B cell (primary cell): ENCODE data around the gene RNPEP. TPM values are rescaled to one million over a fixed set of nuclear protein-coding genes. Genes with fewer than 3 reads are reported as not detected.

Experiments
- ATAC-seq: fragments of 200-7000 bp; cut with Tn5 transposase; one replicate; pipeline ENCODE4 v1.10.0; 2021; ENCODE audit warnings: low read depth, mild to moderate bottlenecking, moderate number of reproducible peaks, moderate library complexity
- CTCF ChIA-PET: fragments of 350-600 bp; sonication (Branson Sonifier 250); formaldehyde crosslinking; loops from one replicate; lab custom pipeline; 2021; ENCODE audit warnings: antibody characterized with exemption, inconsistent platforms; lab: Charles Lee
- POLR2A ChIA-PET: fragments of 350-600 bp; sonication (Branson Sonifier 250); formaldehyde crosslinking; loops from one replicate; lab custom pipeline; 2021; ENCODE audit warnings: antibody characterized with exemption; lab: Charles Lee
- DNase-seq: peaks from one replicate; pipeline ENCODE4 v3.0.0; 2013
- H2AFZ ChIP-seq: 2 replicates; pipeline ENCODE4 v1.6.1; 2012; ENCODE audit warnings: mild to moderate bottlenecking, low read depth, low read length; ENCODE audit not compliant: insufficient read depth, poor library complexity, severe bottlenecking
- H3K27ac ChIP-seq, 2 donors: 1 replicate in 1 of 2; 2 replicates in 1 of 2; pipeline ENCODE4 v1.5.1; 2012 to 2013; ENCODE audit warnings: low read length in 2 of 2, mild to moderate bottlenecking in 2 of 2, moderate library complexity in 1 of 2
- H3K27me3 ChIP-seq, 4 experiments: fragments of 200-600 bp in 1 of 4; sonication (generic) in 1 of 4; replicated peaks in 1 of 4; 1 replicate in 2 of 4; 2 replicates in 2 of 4; pipeline versions ENCODE4 v1.6.1 to v1.7.0; 2013 to 2016; ENCODE audit warnings: low read length in 3 of 4, mild to moderate bottlenecking in 2 of 4, mixed read lengths in 1 of 4, moderate library complexity in 1 of 4; ENCODE audit not compliant: insufficient read depth in 4 of 4, control insufficient read depth in 3 of 4; ENCODE audit errors: control extremely low read depth in 1 of 4
- H3K36me3 ChIP-seq, 2 experiments: replicated peaks in 1 of 2; 1 replicate in 1 of 2; 2 replicates in 1 of 2; pipeline versions ENCODE4 v1.6.1 to v1.7.1; 2013; ENCODE audit warnings: low read length in 1 of 2; ENCODE audit not compliant: insufficient read depth in 2 of 2, control insufficient read depth in 1 of 2; ENCODE audit errors: control extremely low read depth in 1 of 2, extremely low read depth in 1 of 2
- H3K4me1 ChIP-seq, 2 donors: fragments of 200-600 bp in 1 of 2; sonication (generic) in 1 of 2; 1 replicate in 1 of 2; 2 replicates in 1 of 2; pipeline versions ENCODE4 v1.5.1 to v1.6.1; 2013 to 2017; ENCODE audit warnings: low read length in 2 of 2; ENCODE audit not compliant: control insufficient read depth in 2 of 2, insufficient read depth in 2 of 2
- H3K4me2 ChIP-seq: replicated peaks from 2 replicates; pipeline ENCODE3; 2012; ENCODE audit warnings: mild to moderate bottlenecking, low read depth, low read length; ENCODE audit not compliant: poor library complexity, severe bottlenecking
- H3K4me3 ChIP-seq, 5 experiments: fragments of 200-600 bp in 1 of 5; sonication (generic) in 1 of 5; 1 replicate in 3 of 5; 2 replicates in 2 of 5; pipeline versions ENCODE4 v1.5.1 to v1.7.0; 2011 to 2016; ENCODE audit warnings: low read length in 4 of 5, mild to moderate bottlenecking in 4 of 5, low read depth in 2 of 5, control low read depth in 1 of 5, moderate library complexity in 1 of 5; ENCODE audit not compliant: insufficient read depth in 1 of 5; ENCODE audit errors: control extremely low read depth in 1 of 5, extremely low read depth in 1 of 5
- H3K79me2 ChIP-seq: fragments of 200-600 bp; sonication (generic); one replicate; pipeline ENCODE4 v1.6.0; 2016; ENCODE audit warnings: low read length; ENCODE audit not compliant: control insufficient read depth, insufficient read depth
- H3K9ac ChIP-seq: fragments of 200-600 bp; sonication (generic); 2 replicates; pipeline ENCODE4 v1.6.1; 2017; ENCODE audit warnings: mild to moderate bottlenecking, low read length, moderate library complexity
- H3K9me3 ChIP-seq, 3 donors: one replicate each; pipeline versions ENCODE4 v1.6.1 to v1.7.1; 2013; ENCODE audit warnings: low read length in 2 of 3; ENCODE audit not compliant: control insufficient read depth in 2 of 3, insufficient read depth in 1 of 3; ENCODE audit errors: control extremely low read depth in 1 of 3
- H4K20me1 ChIP-seq: 2 replicates; pipeline ENCODE4 v1.6.0; 2012; ENCODE audit warnings: mild to moderate bottlenecking, low read length; ENCODE audit not compliant: insufficient read depth, control insufficient read depth, poor library complexity, severe bottlenecking
- H3K27ac Mint-ChIP-seq: one replicate; pipeline ENCODE4 v1.8.0; 2021; ENCODE audit warnings: mixed read lengths
- H3K27me3 Mint-ChIP-seq: one replicate; pipeline ENCODE4 v1.8.0; 2021; ENCODE audit warnings: mixed read lengths
- H3K4me1 Mint-ChIP-seq: one replicate; pipeline ENCODE4 v1.8.0; 2021; ENCODE audit warnings: mixed read lengths
- H3K4me3 Mint-ChIP-seq: one replicate; pipeline ENCODE4 v1.8.0; 2021; ENCODE audit warnings: mixed read lengths
- H3K9me3 Mint-ChIP-seq: one replicate; pipeline ENCODE4 v1.8.0; 2022; ENCODE audit warnings: mixed read lengths; ENCODE audit not compliant: insufficient read depth
- CTCF ChIP-seq: fragments of 200-600 bp; IDR thresholded peaks from one replicate; pipeline ENCODE4 v1.8.0; 2022; ENCODE audit warnings: antibody characterized with exemption, mild to moderate bottlenecking
- EZH2 ChIP-seq: IDR thresholded peaks from 2 replicates; pipeline ENCODE4 v1.6.1; 2012; ENCODE audit warnings: borderline replicate concordance, low read depth, mild to moderate bottlenecking, moderate library complexity, low read length; ENCODE audit not compliant: insufficient read depth, poor library complexity, severe bottlenecking
- WGBS: methylation state at CpG from one replicate; pipeline ENCODE4 v1.1.5; 2013; ENCODE audit warnings: missing lambda C conversion rate; ENCODE audit not compliant: insufficient coverage; 5-methylcytosine and 5-hydroxymethylcytosine counted together
- intact Hi-C: fragments of 100-400 bp; cut with micrococcal nuclease; formaldehyde crosslinking; loops from one replicate; pipeline ENCODE4 v1.10.0; 2022
- polyA plus RNA-seq: library from polyadenylated mRNA; depleted of rRNA; stranded (reverse); fragments of >200 nt; gene quantifications from 2 replicates; pipeline ENCODE4 v1.2.3, GENCODE V29; 2012
- total RNA-seq, 2 donors: library from RNA; stranded (reverse); fragments of 120-200 nt in 1 of 2; gene quantifications; 1 replicate in 1 of 2; 2 replicates in 1 of 2; pipeline versions ENCODE4 v1.2.3 to v1.2.4, GENCODE V29; 2013 to 2022

The RNPEP gene
- total and polyA plus RNA-seq, 2 donors (not counting 1 experiment from before 2014, with no cell fraction given) = 28.9 to 42.9 TPM

DNA sequence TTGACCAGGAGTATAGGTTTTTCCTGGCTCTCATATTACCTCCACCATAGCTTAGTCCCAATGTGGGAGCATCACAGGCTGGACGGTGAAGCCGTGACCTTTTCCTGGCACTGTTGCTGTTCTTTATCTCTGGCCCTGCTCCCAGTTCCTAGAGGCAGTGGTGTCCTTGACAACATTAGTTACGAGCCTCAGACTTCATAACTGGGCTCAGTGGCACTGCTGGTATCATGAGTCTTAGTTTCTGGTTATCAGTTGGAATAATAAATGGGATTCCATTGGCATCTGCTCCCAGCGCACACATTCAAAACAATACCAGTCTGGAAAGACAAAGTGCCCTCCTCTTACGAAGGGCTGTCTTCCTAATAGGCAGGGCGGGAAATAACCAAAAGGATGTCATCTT, 8.0 kb downstream of the RNPEP start:
- 100% methylated on average over 2 of the region's 6 CpGs for WGBS
- ATAC-seq = no peak

More for the DNA sequence above, 8.0 kb downstream of the RNPEP start:
- POLR2A ChIA-PET = no interaction called here
- H3K4me1 ChIP-seq = no peaks in the 10 kb centered on the region
- no peaks in the 10 kb centered on the region for H3K27me3 Mint-ChIP-seq
- H3K27ac ChIP-seq = no peak overlapping the region
- no peak for DNase-seq
- no peak overlapping the region for H3K9ac ChIP-seq
- H4K20me1 ChIP-seq = no peaks in the 10 kb centered on the region
- no peak overlapping the region for H2AFZ ChIP-seq
- no peaks in the 10 kb centered on the region for H3K9me3 Mint-ChIP-seq
- H3K9me3 ChIP-seq = no peaks in the 10 kb centered on the region
- peaks cover 0 to 36% of the 10 kb centered on the region in 2 experiments for H3K36me3 ChIP-seq
- CTCF ChIA-PET = no interaction called here
- no peak overlapping the region for H3K4me2 ChIP-seq
- H3K27ac Mint-ChIP-seq = no peak overlapping the region
- no peaks in the 10 kb centered on the region for H3K79me2 ChIP-seq
- no peak overlapping the region for H3K4me3 ChIP-seq
- H3K4me1 Mint-ChIP-seq = peaks cover 4% of the 10 kb centered on the region
- no peak overlapping the region for H3K4me3 Mint-ChIP-seq
- H3K27me3 ChIP-seq = no peaks in the 10 kb centered on the region
- intact Hi-C loops = no loop called here
- TF ChIP-seq CTCF (no peak), EZH2 (no peak)
